Measurements from ENCODE around the gene PCCA. TPM values are rescaled to one million over a fixed set of nuclear protein-coding genes. Genes with fewer than 3 reads are reported as not detected.
"Not testable (repeated sequence)": the region's sequence is repeated elsewhere in the genome, so short reads cannot be mapped to it uniquely, and the experiment has no call there.

The PCCA gene
- total RNA-seq, 2 donors from 2014 or later: 52.7 to 66.4 TPM

GRCh38 chr13:100214886-100215285 lies 126.0 kb downstream of the PCCA start:
- Histone ChIP-seq H3K4me1 (replicated peaks) (no peaks in the 10 kb centered on the region), H3K27me3 (replicated peaks; ENCODE audit: insufficient read depth) (no peaks in the 10 kb centered on the region), H3K36me3 (no peaks in the 10 kb centered on the region), H3K9me3 (no peaks in the 10 kb centered on the region), H3K4me3 (no peak overlapping the region), H3K27ac (no peak overlapping the region)
- WGBS: 97% methylated on average over 3 of the region's 3 CpGs
- TF ChIP-seq POLR2AphosphoS5 (IDR thresholded peaks at IDR 0.05) (no peak), POLR2A (IDR thresholded peaks at IDR 0.05) (no peak), CTCF (IDR thresholded peaks at IDR 0.05) (no peak)
- intact Hi-C loops (cut with DNase I): no loop called here
- no peak for DNase-seq (ENCODE audit: low spot score)

GRCh38 chr13:100221166-100221565 lies 132.3 kb downstream of the PCCA start:
- DNase-seq (ENCODE audit: low spot score): no peak
- Histone ChIP-seq H3K27ac (no peak overlapping the region), H3K27me3 (replicated peaks; ENCODE audit: insufficient read depth) (no peaks in the 10 kb centered on the region), H3K36me3 (no peaks in the 10 kb centered on the region), H3K9me3 (no peaks in the 10 kb centered on the region), H3K4me3 (no peak overlapping the region), H3K4me1 (replicated peaks) (no peaks in the 10 kb centered on the region)
- WGBS: 79% methylated on average over 2 of the region's 2 CpGs
- intact Hi-C loops (cut with DNase I): no loop called here
- TF ChIP-seq POLR2AphosphoS5 (IDR thresholded peaks at IDR 0.05): no peak
- no peak for TF ChIP-seq POLR2A (IDR thresholded peaks at IDR 0.05)
- no peak for TF ChIP-seq CTCF (IDR thresholded peaks at IDR 0.05)

- H3K27me3 ChIP-seq (replicated peaks; ENCODE audit: insufficient read depth); intact Hi-C loops (cut with DNase I); H3K27ac ChIP-seq; H3K4me3 ChIP-seq; DNase-seq (ENCODE audit: low spot score); H3K4me1 ChIP-seq (replicated peaks); H3K36me3 ChIP-seq; H3K9me3 ChIP-seq: not testable (repeated sequence)
- WGBS: 93% methylated on average over 26 of the region's 30 CpGs
Observed at GRCh38 chr13:100223966-100224530, 135.2 kb downstream of the PCCA start.

- WGBS: 53% methylated on average over 7 of the region's 7 CpGs
- H3K4me3 ChIP-seq: no peak overlapping the region
- no peak for DNase-seq (ENCODE audit: low spot score)
Observed at GRCh38 chr13:100229603-100230002, 140.7 kb downstream of the PCCA start.

GRCh38 chr13:100230769-100231149 lies 141.9 kb downstream of the PCCA start:
- no peak for DNase-seq (ENCODE audit: low spot score)
- Histone ChIP-seq H3K9me3 (no peaks in the 10 kb centered on the region), H3K4me3 (no peak overlapping the region), H3K36me3 (no peaks in the 10 kb centered on the region), H3K27ac (peak overlapping the region; percentile 68 to 76), H3K27me3 (replicated peaks; ENCODE audit: insufficient read depth) (no peaks in the 10 kb centered on the region), H3K4me1 (replicated peaks) (peaks cover 8% of the 10 kb centered on the region)
- no peak for TF ChIP-seq CTCF (IDR thresholded peaks at IDR 0.05)
- intact Hi-C loops (cut with DNase I): loop anchor here (10.0 kb wide), 2 partner anchors 284 to 616 kb away; no protein-coding TSS in a partner anchor
- WGBS: 80% methylated on average over 3 of the region's 3 CpGs

More at GRCh38 chr13:100229603-100230002, 140.7 kb downstream of the PCCA start:
- Histone ChIP-seq H3K27ac (peak overlapping the region; percentile 68 to 76), H3K9me3 (no peaks in the 10 kb centered on the region), H3K4me1 (replicated peaks) (peaks cover 8% of the 10 kb centered on the region), H3K27me3 (replicated peaks; ENCODE audit: insufficient read depth) (no peaks in the 10 kb centered on the region), H3K36me3 (no peaks in the 10 kb centered on the region)
- TF ChIP-seq POLR2AphosphoS5 (IDR thresholded peaks at IDR 0.05) (no peak), CTCF (IDR thresholded peaks at IDR 0.05) (no peak), POLR2A (IDR thresholded peaks at IDR 0.05) (no peak)
- intact Hi-C loops (cut with DNase I): loop anchor here (10.0 kb wide), 2 partner anchors 285 to 615 kb away; no protein-coding TSS in a partner anchor

Measured in prostate gland (tissue), 2 donors.